Psoas muscle (tissue), 8 donors: Measurements from ENCODE around the gene LRRC23. TPM values are rescaled to one million over a fixed set of nuclear protein-coding genes. Genes with fewer than 3 reads are reported as not detected.

ENCODE experiments used
- ATAC-seq, 4 donors: fragments of 200-7000 bp; cut with Tn5 transposase; one replicate each; pipeline ENCODE4 v1.9.1; 2020; ENCODE audit warnings: moderate library complexity in 3 of 4, mild to moderate bottlenecking in 2 of 4
- DNase-seq, 2 donors: peaks; one replicate each; pipeline ENCODE4 v3.0.0-alpha.2; 2020
- H3K27ac ChIP-seq: fragments of 200-600 bp; one replicate; pipeline ENCODE4 v1.8.0; 2022
- H3K27me3 ChIP-seq, 3 donors: fragments of 200-600 bp in 1 of 3; one replicate each; pipeline versions ENCODE4 v1.6.1 to v1.8.0; 2013 to 2022; ENCODE audit warnings: low read length in 2 of 3, mild to moderate bottlenecking in 2 of 3, moderate library complexity in 1 of 3; ENCODE audit not compliant: insufficient read depth in 3 of 3
- H3K36me3 ChIP-seq, 2 donors: fragments of 200-600 bp in 1 of 2; one replicate each; pipeline versions ENCODE4 v1.6.1 to v1.8.0; 2013 to 2022; ENCODE audit warnings: low read depth in 1 of 2, mild to moderate bottlenecking in 1 of 2, moderate library complexity in 1 of 2; ENCODE audit not compliant: insufficient read depth in 1 of 2
- H3K4me1 ChIP-seq: fragments of 200-600 bp; one replicate; pipeline ENCODE4 v1.8.0; 2022
- H3K4me3 ChIP-seq: fragments of 200-600 bp; one replicate; pipeline ENCODE4 v1.8.0; 2022; ENCODE audit warnings: mild to moderate bottlenecking
- H3K9me3 ChIP-seq: fragments of 200-600 bp; one replicate; pipeline ENCODE4 v1.8.0; 2022
- CTCF ChIP-seq: fragments of 200-600 bp; IDR thresholded peaks from one replicate; pipeline ENCODE4 v1.8.0; 2022; ENCODE audit warnings: antibody characterized with exemption
- WGBS, 3 donors: extraction: QIAGEN DNeasy Blood & Tissue Kit; methylation state at CpG; one replicate each; pipeline versions ENCODE4 v1.1.6 to v1.1.7; 2013; 5-methylcytosine and 5-hydroxymethylcytosine counted together
- intact Hi-C, 2 donors: fragments of 100-400 bp; cut with DNase I; formaldehyde crosslinking; loops; one replicate each; pipeline versions ENCODE4 v1.11.0 to v1.14.2; 2022
- polyA plus RNA-seq, 3 donors: library from polyadenylated mRNA; stranded (reverse); fragments of 200-250 nt; gene quantifications; one replicate each; pipeline ENCODE4 v1.2.3, GENCODE V29; 2013
- total RNA-seq, 4 donors: library from RNA; stranded (reverse); fragmentation: NEBNext Ultra II Directional in 2 of 4; extraction: Animal tissue kit (Norgen Biotek cat#: 25700) in 2 of 4; gene quantifications; one replicate each; pipeline versions ENCODE4 v1.2.1 to v1.2.4, GENCODE V29; 2021 to 2023
- donor health status: healthy with polysubstance abuse.
- donor health status: DM: no; HTN: no; CAD: no; lungs with moderate emphysema.
- donor health status: Bipolar disorder and iron deficiency.
- donor health status: healthy.
- donor health status: DM: yes; HTN: yes; CAD: no.
- donor health status: DM: no; HTN: no; CAD: no.
- donor health status: DM: no; HTN: no; CAD: no.
- donor health status: DM: yes; HTN: yes; CAD: no.

LRRC23 gene
- total and polyA plus RNA-seq, 7 donors, result 9.5 to 29.0 (median 13.1) TPM

GRCh38 chr12:6936636-6937480, 32.2 kb downstream of the LRRC23 start:
- Histone ChIP-seq H3K36me3 (peaks cover 0 to 61% of the 10 kb centered on the region in 2 donors), H3K4me1 (peaks cover 32% of the 10 kb centered on the region), H3K9me3 (no peaks in the 10 kb centered on the region), H3K27me3 (no peaks in the 10 kb centered on the region), H3K4me3 (peak overlapping the region; percentile 86), H3K27ac (peak overlapping the region; percentile 93)
- intact Hi-C loops, result loop anchor here in 1 of 2 donors (5.0 kb wide), 1 partner anchor 70 kb away; the partner anchor contains the start of gene TPI1
- ATAC-seq (peak; percentile 7 to 31 (median 13)), DNase-seq (peak in 1 of 2 donors; percentile 62)
- WGBS, 3 donors, result 19 to 27% (median 25%) methylated on average over 35 to 36 of the region's 36 CpGs
- no peak for TF ChIP-seq CTCF

GRCh38 chr12:6937481-6938352, 33.1 kb downstream of the LRRC23 start:
- TF ChIP-seq CTCF, result peak; percentile 91
- H3K27ac ChIP-seq, result peak overlapping the region; percentile 93

GRCh38 chr12:6938353-6939190, 34.0 kb downstream of the LRRC23 start:
- no peaks in the 10 kb centered on the region for H3K27me3 ChIP-seq
- intact Hi-C loops, result loop anchor here in 1 of 2 donors (5.0 kb wide), 1 partner anchor 71 kb away; the partner anchor contains the start of gene TPI1
- H3K4me1 ChIP-seq, result peaks cover 30% of the 10 kb centered on the region
- H3K9me3 ChIP-seq, result no peaks in the 10 kb centered on the region
- WGBS, 3 donors, result 68 to 81% (median 73%) methylated on average over 32 of the region's 32 CpGs
- ATAC-seq (peak; percentile 3 to 10 (median 6)), DNase-seq (peak in 1 of 2 donors; percentile 65)
- no peak for TF ChIP-seq CTCF
- peaks cover 0 to 54% of the 10 kb centered on the region in 2 donors for H3K36me3 ChIP-seq
- peak overlapping the region; percentile 93 for H3K27ac ChIP-seq
- peak overlapping the region; percentile 86 for H3K4me3 ChIP-seq

More at GRCh38 chr12:6937481-6938352, 33.1 kb downstream of the LRRC23 start:
- 0 to 1% (median 1%) methylated on average over 71 to 80 of the region's 80 CpGs for WGBS, 3 donors
- no peaks in the 10 kb centered on the region for H3K9me3 ChIP-seq
- peak; percentile 87 to 91 (median 89) for ATAC-seq
- peak; percentile 94 to 97 for DNase-seq
- H3K27me3 ChIP-seq, result no peaks in the 10 kb centered on the region
- H3K4me3 ChIP-seq, result peak overlapping the region; percentile 86
- peaks cover 32% of the 10 kb centered on the region for H3K4me1 ChIP-seq
- H3K36me3 ChIP-seq, result peaks cover 0 to 61% of the 10 kb centered on the region in 2 donors
- intact Hi-C loops, result loop anchor here in 1 of 2 donors (5.0 kb wide), 1 partner anchor 70 kb away; the partner anchor contains the start of gene TPI1

- DNase-seq, result no peak
- WGBS, 3 donors, result 71 to 84% (median 81%) methylated on average over 2 of the region's 2 CpGs
- ATAC-seq, result no peak
Observed at GRCh38 chr12:6939191-6939540, 34.5 kb downstream of the LRRC23 start.

More at GRCh38 chr12:6939191-6939540, 34.5 kb downstream of the LRRC23 start:
- peak overlapping the region; percentile 93 for H3K27ac ChIP-seq
- H3K4me1 ChIP-seq, result peaks cover 24% of the 10 kb centered on the region
- no peaks in the 10 kb centered on the region for H3K9me3 ChIP-seq
- no peak overlapping the region for H3K4me3 ChIP-seq
- peaks cover 0 to 48% of the 10 kb centered on the region in 2 donors for H3K36me3 ChIP-seq
- no peaks in the 10 kb centered on the region for H3K27me3 ChIP-seq
- no peak for TF ChIP-seq CTCF
- intact Hi-C loops, result loop anchor here in 1 of 2 donors (5.0 kb wide), 1 partner anchor 72 kb away; the partner anchor contains the start of gene TPI1
